Measurements from ENCODE around the gene SMC5.

The SMC5 gene

DNA sequence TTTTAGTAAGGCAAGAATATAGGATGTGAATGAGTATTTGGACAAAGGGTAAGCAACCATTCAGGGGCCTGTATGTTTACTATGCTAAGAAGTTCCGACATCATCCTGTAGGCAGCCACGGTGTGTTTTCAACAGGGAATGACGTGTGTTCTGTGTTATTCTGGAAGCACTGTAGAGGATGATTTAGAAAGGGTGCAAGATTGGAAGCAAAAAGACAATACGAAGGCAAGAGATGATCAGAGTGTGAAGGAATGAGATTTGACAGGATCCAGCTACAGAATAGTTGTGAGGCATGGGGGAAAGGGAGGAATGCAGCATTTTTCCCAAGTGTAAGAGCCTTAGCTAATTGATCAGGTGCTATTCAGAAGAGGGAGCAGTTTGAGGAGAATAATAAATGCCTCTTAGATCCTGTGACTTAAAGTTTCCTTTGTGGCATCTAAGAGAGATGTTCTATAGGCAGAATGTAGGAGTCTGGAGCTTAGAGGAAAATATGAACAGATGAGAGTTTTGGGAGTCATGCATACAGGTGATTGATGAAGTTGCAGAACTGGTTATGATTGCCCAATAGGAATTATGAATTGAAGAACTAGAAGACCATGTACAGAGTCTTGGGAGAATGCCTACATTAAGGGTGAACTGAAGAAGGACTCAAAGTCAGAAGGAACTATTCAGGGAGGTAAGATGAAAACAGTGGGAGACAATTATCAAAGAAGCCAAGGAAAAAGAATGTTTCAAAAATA, 2.5 kb downstream of the SMC5 start:
- DNase-seq (ENCODE audit: low read depth): no peak
- TF ChIP-seq, protein P1, sequence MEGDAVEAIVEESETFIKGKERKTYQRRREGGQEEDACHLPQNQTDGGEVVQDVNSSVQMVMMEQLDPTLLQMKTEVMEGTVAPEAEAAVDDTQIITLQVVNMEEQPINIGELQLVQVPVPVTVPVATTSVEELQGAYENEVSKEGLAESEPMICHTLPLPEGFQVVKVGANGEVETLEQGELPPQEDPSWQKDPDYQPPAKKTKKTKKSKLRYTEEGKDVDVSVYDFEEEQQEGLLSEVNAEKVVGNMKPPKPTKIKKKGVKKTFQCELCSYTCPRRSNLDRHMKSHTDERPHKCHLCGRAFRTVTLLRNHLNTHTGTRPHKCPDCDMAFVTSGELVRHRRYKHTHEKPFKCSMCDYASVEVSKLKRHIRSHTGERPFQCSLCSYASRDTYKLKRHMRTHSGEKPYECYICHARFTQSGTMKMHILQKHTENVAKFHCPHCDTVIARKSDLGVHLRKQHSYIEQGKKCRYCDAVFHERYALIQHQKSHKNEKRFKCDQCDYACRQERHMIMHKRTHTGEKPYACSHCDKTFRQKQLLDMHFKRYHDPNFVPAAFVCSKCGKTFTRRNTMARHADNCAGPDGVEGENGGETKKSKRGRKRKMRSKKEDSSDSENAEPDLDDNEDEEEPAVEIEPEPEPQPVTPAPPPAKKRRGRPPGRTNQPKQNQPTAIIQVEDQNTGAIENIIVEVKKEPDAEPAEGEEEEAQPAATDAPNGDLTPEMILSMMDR (IDR thresholded peaks at IDR 0.05; ENCODE audit: control insufficient read depth, insufficient read depth, low read depth, low read length, missing control alignments): no peak
- H3K4me3 ChIP-seq (ENCODE audit: control insufficient read depth, low read depth, low read length): no peak overlapping the region

- H3K4me3 ChIP-seq (ENCODE audit: control insufficient read depth, low read depth, low read length): no peak overlapping the region
- no peak for DNase-seq (ENCODE audit: low read depth)
These were observed 3.6 kb downstream of the SMC5 start for GRCh38 chr9:70262366-70262765.

DNA sequence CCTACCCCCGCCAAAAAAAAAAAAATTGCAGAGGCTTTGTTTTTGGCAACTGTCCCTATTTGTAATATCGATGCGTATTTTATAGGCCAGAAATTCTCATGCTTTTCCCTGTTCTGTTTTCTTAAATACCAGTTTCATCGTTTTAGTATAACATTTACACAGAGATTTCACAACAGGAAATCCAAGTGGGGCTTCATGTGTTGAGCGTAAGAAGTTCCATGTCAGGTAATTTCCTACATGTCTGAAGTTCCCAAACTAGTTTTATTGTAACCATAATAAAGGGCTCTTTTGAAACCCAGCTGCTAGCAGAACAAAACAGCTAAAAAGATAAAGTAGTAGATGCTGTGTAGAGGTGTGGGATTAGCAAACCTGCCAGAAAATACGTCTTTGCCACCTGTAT, 4.2 kb downstream of the SMC5 start:
- DNase-seq (ENCODE audit: low read depth): no peak
- no peak overlapping the region for H3K4me3 ChIP-seq (ENCODE audit: control insufficient read depth, low read depth, low read length)
- TF ChIP-seq, protein P1 (IDR thresholded peaks at IDR 0.05; ENCODE audit: control insufficient read depth, insufficient read depth, low read depth, low read length, missing control alignments): no peak

More at GRCh38 chr9:70262366-70262765, 3.6 kb downstream of the SMC5 start:
- TF ChIP-seq, protein P1 (IDR thresholded peaks at IDR 0.05; ENCODE audit: control insufficient read depth, insufficient read depth, low read depth, low read length, missing control alignments): no peak

- no peak for DNase-seq (ENCODE audit: low read depth)
- no peak overlapping the region for H3K4me3 ChIP-seq (ENCODE audit: control insufficient read depth, low read depth, low read length)
- TF ChIP-seq, protein P1 (IDR thresholded peaks at IDR 0.05; ENCODE audit: control insufficient read depth, insufficient read depth, low read depth, low read length, missing control alignments): no peak
These were observed 4.6 kb downstream of the SMC5 start for GRCh38 chr9:70263421-70263820.

GRCh38 chr9:70278305-70278704, 19.5 kb downstream of the SMC5 start:
- no peak for DNase-seq (ENCODE audit: low read depth)
- H3K4me3 ChIP-seq (ENCODE audit: control insufficient read depth, low read depth, low read length): no peak overlapping the region
- TF ChIP-seq, protein P1 (IDR thresholded peaks at IDR 0.05; ENCODE audit: control insufficient read depth, insufficient read depth, low read depth, low read length, missing control alignments): no peak

- no peak for DNase-seq (ENCODE audit: low read depth)
- H3K4me3 ChIP-seq (ENCODE audit: control insufficient read depth, low read depth, low read length): no peak overlapping the region
- TF ChIP-seq, protein P1 (IDR thresholded peaks at IDR 0.05; ENCODE audit: control insufficient read depth, insufficient read depth, low read depth, low read length, missing control alignments): no peak
These were observed 25.1 kb downstream of the SMC5 start for GRCh38 chr9:70283848-70284247.

Measured in AG09309 (cell line).